Parathyroid adenoma (tissue), 2 donors: Measurements from ENCODE around the gene COLQ.

Experiments
- H2AFZ ChIP-seq: fragments of 300-600 bp; sonication (generic); one replicate; pipeline ENCODE4 v1.7.0; 2017; ENCODE audit warnings: antibody characterized with exemption, mild to moderate bottlenecking
- H3K27ac ChIP-seq: fragments of 300-600 bp; sonication (generic); one replicate; pipeline ENCODE4 v1.7.0; 2017
- H3K27me3 ChIP-seq: fragments of 300-600 bp; sonication (generic); one replicate; pipeline ENCODE4 v1.7.0; 2017; ENCODE audit warnings: low read length; ENCODE audit not compliant: control insufficient read depth, insufficient read depth
- H3K36me3 ChIP-seq: fragments of 300-600 bp; sonication (generic); one replicate; pipeline ENCODE4 v1.7.0; 2017; ENCODE audit warnings: low read length; ENCODE audit not compliant: control insufficient read depth, insufficient read depth
- H3K4me1 ChIP-seq: fragments of 300-600 bp; sonication (generic); one replicate; pipeline ENCODE4 v1.7.0; 2017; ENCODE audit warnings: control low read depth
- H3K4me2 ChIP-seq: fragments of 300-600 bp; sonication (generic); one replicate; pipeline ENCODE4 v1.7.0; 2017; ENCODE audit warnings: low read length
- H3K4me3 ChIP-seq: fragments of 300-600 bp; sonication (generic); one replicate; pipeline ENCODE4 v1.7.0; 2017; ENCODE audit warnings: low read depth, low read length
- H3K79me2 ChIP-seq: fragments of 300-600 bp; sonication (generic); one replicate; pipeline ENCODE4 v1.7.0; 2017; ENCODE audit warnings: control low read depth
- H3K9ac ChIP-seq: fragments of 300-600 bp; sonication (generic); one replicate; pipeline ENCODE4 v1.7.0; 2017; ENCODE audit warnings: mild to moderate bottlenecking
- H3K9me3 ChIP-seq: fragments of 300-600 bp; sonication (generic); one replicate; pipeline ENCODE4 v1.7.0; 2017; ENCODE audit warnings: low read length; ENCODE audit not compliant: control insufficient read depth
- TF ChIP-seq, protein P1 (sequence below): fragments of 300-600 bp; sonication (generic); IDR thresholded peaks from one replicate; pipeline ENCODE4 v1.7.0; 2017; ENCODE audit warnings: antibody characterized with exemption, mild to moderate bottlenecking
- donor health status: primary hyperparathyroidism.

The COLQ gene

DNA sequence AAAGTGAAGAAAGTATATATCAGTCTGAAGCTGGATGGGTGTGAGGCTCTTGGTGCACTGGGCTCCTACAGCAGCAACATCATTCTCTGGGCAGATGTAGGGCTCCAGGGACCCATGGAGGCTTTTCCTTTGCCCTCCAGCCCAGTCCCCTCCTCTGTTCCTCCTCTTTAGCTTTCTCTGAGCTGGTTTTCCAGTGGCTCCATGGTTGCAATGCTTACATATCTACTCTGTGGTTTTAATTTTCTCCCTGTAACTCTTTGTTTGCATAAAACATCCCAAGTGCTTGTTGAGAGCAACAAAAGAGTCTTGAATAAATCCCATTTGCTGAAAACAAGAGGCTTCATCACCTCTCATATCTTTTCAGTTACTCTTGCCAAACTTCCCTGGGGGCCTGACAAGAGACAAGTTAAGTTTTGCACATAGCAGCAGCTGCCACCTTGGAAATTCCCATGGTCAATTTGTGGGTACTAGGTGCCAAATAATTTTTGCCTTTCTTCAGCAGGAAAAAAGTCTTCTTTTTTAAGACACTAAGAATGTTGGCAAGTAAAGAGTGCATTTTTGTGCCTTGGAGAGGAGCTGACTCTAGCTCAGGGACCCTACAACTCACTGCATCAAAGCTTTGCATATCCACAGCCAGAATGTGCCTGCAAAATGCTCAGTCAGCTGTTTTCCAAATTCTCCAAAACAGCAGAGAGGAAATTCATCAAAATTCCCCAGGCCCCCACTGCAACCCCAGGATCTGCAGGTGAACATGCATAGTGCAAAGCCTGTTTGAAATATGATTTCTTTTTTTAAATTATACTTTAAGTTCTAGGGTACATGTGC, 41.9 kb downstream of the COLQ start:
- H3K36me3 ChIP-seq: no peaks in the 10 kb centered on the region
- TF ChIP-seq, protein P1, sequence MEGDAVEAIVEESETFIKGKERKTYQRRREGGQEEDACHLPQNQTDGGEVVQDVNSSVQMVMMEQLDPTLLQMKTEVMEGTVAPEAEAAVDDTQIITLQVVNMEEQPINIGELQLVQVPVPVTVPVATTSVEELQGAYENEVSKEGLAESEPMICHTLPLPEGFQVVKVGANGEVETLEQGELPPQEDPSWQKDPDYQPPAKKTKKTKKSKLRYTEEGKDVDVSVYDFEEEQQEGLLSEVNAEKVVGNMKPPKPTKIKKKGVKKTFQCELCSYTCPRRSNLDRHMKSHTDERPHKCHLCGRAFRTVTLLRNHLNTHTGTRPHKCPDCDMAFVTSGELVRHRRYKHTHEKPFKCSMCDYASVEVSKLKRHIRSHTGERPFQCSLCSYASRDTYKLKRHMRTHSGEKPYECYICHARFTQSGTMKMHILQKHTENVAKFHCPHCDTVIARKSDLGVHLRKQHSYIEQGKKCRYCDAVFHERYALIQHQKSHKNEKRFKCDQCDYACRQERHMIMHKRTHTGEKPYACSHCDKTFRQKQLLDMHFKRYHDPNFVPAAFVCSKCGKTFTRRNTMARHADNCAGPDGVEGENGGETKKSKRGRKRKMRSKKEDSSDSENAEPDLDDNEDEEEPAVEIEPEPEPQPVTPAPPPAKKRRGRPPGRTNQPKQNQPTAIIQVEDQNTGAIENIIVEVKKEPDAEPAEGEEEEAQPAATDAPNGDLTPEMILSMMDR: no peak
- no peaks in the 10 kb centered on the region for H3K27me3 ChIP-seq
- H3K9me3 ChIP-seq: no peaks in the 10 kb centered on the region
- no peak overlapping the region for H3K27ac ChIP-seq
- no peak overlapping the region for H3K4me3 ChIP-seq
- H3K9ac ChIP-seq: no peak overlapping the region
- H2AFZ ChIP-seq: no peak overlapping the region
- H3K4me1 ChIP-seq: no peaks in the 10 kb centered on the region
- H3K4me2 ChIP-seq: no peak overlapping the region
- H3K79me2 ChIP-seq: no peaks in the 10 kb centered on the region

DNA sequence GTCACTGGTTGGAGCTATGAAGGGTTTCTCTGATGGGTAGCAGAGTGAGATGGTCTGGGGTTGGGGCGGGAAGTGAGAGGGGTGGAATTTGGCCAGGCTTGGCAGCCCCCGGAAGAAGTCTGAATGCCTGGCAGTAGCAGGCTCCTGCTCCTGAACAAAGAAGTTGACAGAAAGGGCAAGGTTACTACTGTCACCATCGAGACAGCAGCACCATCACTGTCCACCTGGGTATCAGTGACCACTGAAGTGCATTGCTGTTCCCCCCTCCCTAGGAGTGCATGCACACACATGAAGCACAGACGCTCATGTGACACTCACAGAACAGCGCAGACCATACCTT, 42.9 kb downstream of the COLQ start:
- H3K79me2 ChIP-seq: no peaks in the 10 kb centered on the region
- no peak overlapping the region for H3K27ac ChIP-seq
- no peak overlapping the region for H2AFZ ChIP-seq
- no peaks in the 10 kb centered on the region for H3K27me3 ChIP-seq
- no peaks in the 10 kb centered on the region for H3K9me3 ChIP-seq
- no peaks in the 10 kb centered on the region for H3K36me3 ChIP-seq
- TF ChIP-seq, protein P1: no peak
- no peak overlapping the region for H3K4me2 ChIP-seq
- no peaks in the 10 kb centered on the region for H3K4me1 ChIP-seq
- H3K4me3 ChIP-seq: no peak overlapping the region
- H3K9ac ChIP-seq: no peak overlapping the region

DNA sequence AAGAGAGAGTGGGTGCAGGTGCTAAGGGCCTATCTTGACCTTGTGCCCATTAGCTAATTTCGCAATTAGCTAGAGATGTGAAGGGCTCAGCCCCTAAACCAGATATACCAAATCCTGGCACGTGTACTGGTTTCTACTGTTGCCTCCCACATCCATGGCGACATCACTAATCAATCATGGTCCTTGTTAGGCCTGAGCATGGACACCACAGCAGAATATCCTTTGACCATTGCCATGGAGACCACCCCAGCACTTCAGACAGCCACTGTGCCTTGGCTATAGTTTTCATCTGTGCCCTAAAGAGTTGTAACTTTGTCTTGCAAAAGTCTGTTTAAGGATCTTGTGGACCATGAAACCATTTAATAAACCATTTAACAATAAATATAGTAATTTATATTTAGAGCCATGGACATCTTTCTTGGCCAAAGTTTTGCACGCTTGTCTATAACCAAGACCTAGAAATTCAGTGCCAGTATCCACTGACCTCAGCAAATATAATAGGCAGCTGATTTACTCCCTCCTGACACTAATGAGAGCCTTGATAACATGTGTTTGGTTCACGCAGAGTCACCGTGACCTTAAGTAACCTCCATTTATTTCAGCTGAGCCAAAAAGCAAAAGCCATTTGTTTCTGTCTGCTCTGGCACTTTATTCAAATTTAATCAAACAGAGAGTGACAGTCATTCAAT, 43.4 kb downstream of the COLQ start:
- TF ChIP-seq, protein P1: no peak
- H3K27ac ChIP-seq: no peak overlapping the region
- H3K9ac ChIP-seq: no peak overlapping the region
- H3K9me3 ChIP-seq: no peaks in the 10 kb centered on the region
- H3K79me2 ChIP-seq: no peaks in the 10 kb centered on the region
- H3K4me2 ChIP-seq: no peak overlapping the region
- H2AFZ ChIP-seq: no peak overlapping the region
- H3K4me1 ChIP-seq: no peaks in the 10 kb centered on the region
- H3K36me3 ChIP-seq: no peaks in the 10 kb centered on the region
- H3K4me3 ChIP-seq: no peak overlapping the region
- no peaks in the 10 kb centered on the region for H3K27me3 ChIP-seq

DNA sequence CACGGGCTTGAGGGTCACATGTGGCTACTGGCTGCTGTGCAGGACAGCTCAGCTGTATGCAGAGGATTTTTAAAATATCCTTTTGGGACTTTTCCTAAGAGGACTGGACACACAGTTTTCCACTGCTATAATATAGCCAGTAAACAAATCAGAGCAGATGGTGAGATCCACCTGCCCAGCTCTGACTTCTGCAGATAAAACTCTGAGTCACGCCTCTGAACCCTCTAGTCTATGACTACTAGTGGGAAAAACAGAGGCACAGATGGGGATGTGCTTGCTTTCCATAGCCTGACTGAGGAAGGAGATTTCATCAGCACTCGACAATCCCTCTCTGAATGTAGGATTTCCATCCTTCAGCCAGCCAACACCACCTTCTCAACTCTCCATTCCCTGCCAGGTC, 45.1 kb downstream of the COLQ start:
- Histone ChIP-seq H3K27me3 (no peaks in the 10 kb centered on the region), H3K4me3 (no peak overlapping the region), H3K9ac (no peak overlapping the region), H3K4me2 (no peak overlapping the region), H3K27ac (no peak overlapping the region), H3K79me2 (no peaks in the 10 kb centered on the region), H3K9me3 (no peaks in the 10 kb centered on the region), H2AFZ (no peak overlapping the region), H3K4me1 (no peaks in the 10 kb centered on the region), H3K36me3 (no peaks in the 10 kb centered on the region)
- TF ChIP-seq, protein P1: no peak
